HEK293T (cell line): ENCODE results near the gene PKNOX2.

Experiments
- ELF4 ChIP-seq: fragments of 450-650 bp; IDR thresholded peaks from 2 replicates; pipeline ENCODE4 v1.6.1; 2017; ENCODE audit warnings: antibody characterized with exemption
- FOXA1 ChIP-seq: fragments of 450-650 bp; IDR thresholded peaks from 2 replicates; pipeline ENCODE4 v1.6.1; 2016; ENCODE audit warnings: mild to moderate bottlenecking
- SUZ12 ChIP-seq: fragments of 450-650 bp; IDR thresholded peaks from 2 replicates; pipeline ENCODE4 v1.6.1; 2016; ENCODE audit warnings: mild to moderate bottlenecking

GRCh38 chr11:125167292-125167953 is 2.9 kb downstream of the PKNOX2 start:
- no peak for TF ChIP-seq FOXA1
- no peak for TF ChIP-seq ELF4
- no peak for TF ChIP-seq SUZ12
